Gastroesophageal sphincter (tissue), 4 donors: ENCODE data around the gene ZBED2. TPM values are rescaled to one million over a fixed set of nuclear protein-coding genes. Genes with fewer than 3 reads are reported as not detected.

Source experiments
- ATAC-seq: fragments of 150-250 bp; one replicate; pipeline ENCODE4 v1.9.1; 2016; ENCODE audit warnings: mild to moderate bottlenecking, moderate library complexity
- H3K27ac ChIP-seq, 4 donors: fragments of 200-600 bp; sonication (generic) in 3 of 4; 1 replicate in 3 of 4; 2 replicates in 1 of 4; pipeline ENCODE4 v1.5.1; 2016 to 2019
- H3K27me3 ChIP-seq: fragments of 200-600 bp; sonication (generic); one replicate; pipeline ENCODE4 v1.5.1; 2019
- H3K36me3 ChIP-seq, 2 donors: fragments of 200-600 bp; sonication (generic); one replicate each; pipeline ENCODE4 v1.5.1; 2019; ENCODE audit warnings: control low read depth in 1 of 2
- H3K4me1 ChIP-seq, 3 donors: fragments of 200-600 bp; sonication (generic); 1 replicate in 2 of 3; 2 replicates in 1 of 3; pipeline ENCODE4 v1.5.1; 2016 to 2019; ENCODE audit warnings: control low read depth in 2 of 3
- H3K4me3 ChIP-seq, 2 donors: fragments of 200-600 bp; sonication (generic); one replicate each; pipeline ENCODE4 v1.5.1; 2019; ENCODE audit warnings: mild to moderate bottlenecking in 1 of 2, moderate library complexity in 1 of 2
- H3K9me3 ChIP-seq, 3 donors: fragments of 200-600 bp; sonication (generic); one replicate each; pipeline ENCODE4 v1.5.1; 2017 to 2019; ENCODE audit warnings: control low read depth in 2 of 3
- CTCF ChIP-seq, 4 experiments: fragments of 200-600 bp in 2 of 4; fragments of 450-650 bp in 2 of 4; sonication (generic) in 1 of 4; IDR thresholded peaks; one replicate each; pipeline ENCODE4 v1.5.1; 2017 to 2019; ENCODE audit warnings: antibody characterized with exemption in 4 of 4, mild to moderate bottlenecking in 2 of 4, moderate library complexity in 2 of 4
- EP300 ChIP-seq: sonication (generic); formaldehyde crosslinking; IDR thresholded peaks from one replicate; pipeline ENCODE4 v1.6.1; 2017; ENCODE audit warnings: antibody characterized with exemption, mild to moderate bottlenecking
- POLR2A ChIP-seq, 2 donors: fragments of 450-650 bp; IDR thresholded peaks; one replicate each; pipeline ENCODE4 v1.6.1; 2017; ENCODE audit warnings: antibody characterized with exemption in 2 of 2, mild to moderate bottlenecking in 2 of 2, moderate library complexity in 1 of 2
- POLR2AphosphoS5 ChIP-seq: sonication (generic); formaldehyde crosslinking; IDR thresholded peaks from one replicate; pipeline ENCODE4 v1.6.1; 2017; ENCODE audit warnings: antibody characterized with exemption
- WGBS, 2 donors: methylation state at CpG; one replicate each; pipeline ENCODE4 v1.1.5; 2018; ENCODE audit warnings: low coverage in 1 of 2; 5-methylcytosine and 5-hydroxymethylcytosine counted together
- total RNA-seq, 4 donors: library from RNA; depleted of rRNA; stranded (reverse); fragments of >200 nt; gene quantifications; one replicate each; pipeline ENCODE4 v1.1.0, GENCODE V29; 2016

Gene ZBED2
- total RNA-seq, 4 donors from 2014 or later: 0.20 TPM; not detected in 3

GRCh38 chr3:111581403-111582119 is 13.6 kb downstream of the ZBED2 start:
- TF ChIP-seq POLR2AphosphoS5 (no peak), CTCF (IDR thresholded peaks at IDR 0.05) (no peak), EP300 (no peak), POLR2A (IDR thresholded peaks at IDR 0.05) (no peak)
- no peak overlapping the region for H3K27ac ChIP-seq
- no peaks in the 10 kb centered on the region for H3K4me1 ChIP-seq
- H3K27me3 ChIP-seq: no peaks in the 10 kb centered on the region
- no peak overlapping the region for H3K4me3 ChIP-seq
- no peaks in the 10 kb centered on the region for H3K36me3 ChIP-seq
- no peaks in the 10 kb centered on the region for H3K9me3 ChIP-seq
- ATAC-seq: no peak
- WGBS, 2 donors: 75 to 86% methylated on average over 2 of the region's 2 CpGs

- ATAC-seq: no peak
- H3K9me3 ChIP-seq: no peaks in the 10 kb centered on the region
- H3K4me1 ChIP-seq: no peaks in the 10 kb centered on the region
- H3K36me3 ChIP-seq: no peaks in the 10 kb centered on the region
- H3K27me3 ChIP-seq: no peaks in the 10 kb centered on the region
- 81 to 85% methylated on average over 4 to 5 of the region's 5 CpGs for WGBS, 2 donors
- no peak overlapping the region for H3K27ac ChIP-seq
- no peak for TF ChIP-seq EP300
- no peak for TF ChIP-seq POLR2AphosphoS5
- no peak for TF ChIP-seq POLR2A (IDR thresholded peaks at IDR 0.05)
- no peak for TF ChIP-seq CTCF (IDR thresholded peaks at IDR 0.05)
- H3K4me3 ChIP-seq: no peak overlapping the region
Measured at GRCh38 chr3:111579495-111579894, 15.7 kb downstream of the ZBED2 start.

- TF ChIP-seq POLR2A (IDR thresholded peaks at IDR 0.05) (no peak), EP300 (no peak), CTCF (IDR thresholded peaks at IDR 0.05) (no peak), POLR2AphosphoS5 (no peak)
- H3K4me1 ChIP-seq: no peaks in the 10 kb centered on the region
Measured at GRCh38 chr3:111578867-111579266, 16.3 kb downstream of the ZBED2 start.

GRCh38 chr3:111577798-111578685 is 17.1 kb downstream of the ZBED2 start:
- 71 to 79% methylated on average over 4 of the region's 4 CpGs for WGBS, 2 donors

More at GRCh38 chr3:111578867-111579266, 16.3 kb downstream of the ZBED2 start:
- no peak overlapping the region for H3K4me3 ChIP-seq
- WGBS, 2 donors: 93 to 95% methylated on average over 1 to 4 of the region's 4 CpGs
- H3K27ac ChIP-seq: no peak overlapping the region
- H3K36me3 ChIP-seq: no peaks in the 10 kb centered on the region
- no peaks in the 10 kb centered on the region for H3K27me3 ChIP-seq
- H3K9me3 ChIP-seq: no peaks in the 10 kb centered on the region
- no peak for ATAC-seq

More at GRCh38 chr3:111577798-111578685, 17.1 kb downstream of the ZBED2 start:
- Histone ChIP-seq H3K9me3 (no peaks in the 10 kb centered on the region), H3K4me1 (no peaks in the 10 kb centered on the region), H3K4me3 (no peak overlapping the region), H3K27ac (no peak overlapping the region), H3K27me3 (no peaks in the 10 kb centered on the region), H3K36me3 (no peaks in the 10 kb centered on the region)
- TF ChIP-seq POLR2A (IDR thresholded peaks at IDR 0.05) (no peak), POLR2AphosphoS5 (no peak), EP300 (no peak), CTCF (IDR thresholded peaks at IDR 0.05) (no peak)
- no peak for ATAC-seq
